GM12878 (cell line): ENCODE measurements around the gene C16orf96. TPM values are rescaled to one million over a fixed set of nuclear protein-coding genes. Genes with fewer than 3 reads are reported as not detected.

Experiments
- ATAC-seq: fragments of 200-7000 bp; cut with Tn5 transposase; 3 replicates; pipeline ENCODE4 v1.9.1; 2020; ENCODE audit warnings: mild to moderate bottlenecking, moderate library complexity
- BruUV-seq: library from RNA; stranded (reverse); fragments of 400-500 nt; replicated peaks from 2 replicates; lab custom pipeline; 2021; lab: Mats Ljungman, UMichigan
- CTCF ChIA-PET: fragments of 300-600 bp; sonication (Branson Sonifier 250); formaldehyde crosslinking; extraction: SDS; loops from one replicate; lab custom pipeline; 2021; ENCODE audit warnings: inconsistent platforms; lab: Yijun Ruan, JAX
- POLR2A ChIA-PET: fragments of 350-600 bp; formaldehyde crosslinking; extraction: SDS; loops from one replicate; lab custom pipeline; 2021; ENCODE audit warnings: inconsistent platforms; lab: Charles Lee
- RAD21 ChIA-PET: fragments of 300-600 bp; sonication (Branson Sonifier 250); formaldehyde crosslinking; loops from one replicate; lab custom pipeline; 2023; ENCODE audit warnings: antibody characterized with exemption; ENCODE audit not compliant: unreplicated experiment; lab: Charles Lee
- SMC1A ChIA-PET: fragments of 300-600 bp; sonication (Branson Sonifier 250); formaldehyde crosslinking; loops from one replicate; lab custom pipeline; 2023; ENCODE audit not compliant: unreplicated experiment, uncharacterized antibody; lab: Charles Lee
- DNase-seq: peaks from one replicate; pipeline ENCODE4 v3.0.0-alpha.2; 2011; ENCODE audit warnings: low read depth, low spot score
- FAIRE-seq: peaks from 3 replicates; lab custom pipeline; 2011; peaks lifted over from hg19 to GRCh38; lab: Jason Lieb, UNC
- H2AFZ ChIP-seq: 2 replicates; pipeline ENCODE4 v1.6.0; 2011; ENCODE audit warnings: low read depth, low read length, control low read depth; ENCODE audit not compliant: control insufficient read depth
- H3K27ac ChIP-seq: 2 replicates; pipeline ENCODE4 v1.5.1; 2011; ENCODE audit warnings: control low read depth; ENCODE audit not compliant: control insufficient read depth, insufficient read depth
- H3K27me3 ChIP-seq, 2 experiments: replicated peaks in 1 of 2; 2 replicates each; pipeline versions ENCODE4 v1.6.0 to v1.6.1; 2011; ENCODE audit warnings: low read length in 1 of 2; ENCODE audit not compliant: control insufficient read depth in 2 of 2, insufficient read depth in 2 of 2
- H3K36me3 ChIP-seq, 2 experiments: 2 replicates each; pipeline ENCODE4 v1.5.1; 2011; ENCODE audit warnings: low read length in 1 of 2; ENCODE audit not compliant: control insufficient read depth in 2 of 2, insufficient read depth in 2 of 2
- H3K4me1 ChIP-seq: 2 replicates; pipeline ENCODE4 v1.6.1; 2011; ENCODE audit warnings: mild to moderate bottlenecking, low read length, moderate library complexity, mixed read lengths; ENCODE audit not compliant: control insufficient read depth, insufficient read depth
- H3K4me2 ChIP-seq: 2 replicates; pipeline ENCODE4 v1.6.0; 2011; ENCODE audit warnings: control low read depth; ENCODE audit not compliant: control insufficient read depth, insufficient read depth
- H3K4me3 ChIP-seq: fragments of 200-600 bp; sonication (generic); 2 replicates; pipeline ENCODE4 v1.5.1; 2016
- H3K79me2 ChIP-seq: 2 replicates; pipeline ENCODE4 v1.6.0; 2011; ENCODE audit warnings: low read length; ENCODE audit not compliant: control insufficient read depth, insufficient read depth
- H3K9ac ChIP-seq: 2 replicates; pipeline ENCODE4 v1.8.0; 2011; ENCODE audit warnings: low read length, control low read depth, mixed read lengths; ENCODE audit not compliant: control insufficient read depth, insufficient read depth
- H3K9me3 ChIP-seq: replicated peaks from 3 replicates; pipeline ENCODE4 v1.5.1; 2011; ENCODE audit warnings: mild to moderate bottlenecking, low read length; ENCODE audit not compliant: control insufficient read depth, insufficient read depth
- H4K20me1 ChIP-seq: 2 replicates; pipeline ENCODE4 v1.6.0; 2011; ENCODE audit not compliant: control insufficient read depth, insufficient read depth
- BMI1 ChIP-seq: fragments of 450-650 bp; IDR thresholded peaks from 2 replicates; pipeline ENCODE4 v1.6.1; 2016; ENCODE audit warnings: mild to moderate bottlenecking, moderate library complexity, borderline replicate concordance
- CREM ChIP-seq: IDR thresholded peaks from 2 replicates; pipeline ENCODE4 v1.6.1; 2014; ENCODE audit warnings: antibody characterized with exemption, low read depth
- E2F8 ChIP-seq: fragments of 450-650 bp; IDR thresholded peaks from 2 replicates; pipeline ENCODE4 v1.6.1; 2018; ENCODE audit warnings: mild to moderate bottlenecking, low read depth, moderate library complexity; ENCODE audit not compliant: partially characterized antibody
- SP1 ChIP-seq: IDR thresholded peaks from one replicate; pipeline ENCODE4 v1.6.1; 2011; ENCODE audit warnings: low read depth, low read length
- WRNIP1 ChIP-seq: IDR thresholded peaks from 2 replicates; pipeline ENCODE4 v1.6.1; 2011; ENCODE audit warnings: low read depth, low read length, improper control_type of control experiment, borderline replicate concordance
- WGBS: methylation state at CpG from one replicate; pipeline ENCODE4 v1.1.6; 2016; ENCODE audit warnings: low lambda C conversion rate; ENCODE audit not compliant: insufficient replicate concordance, insufficient coverage; ENCODE audit errors: missing lambda C conversion rate; 5-methylcytosine and 5-hydroxymethylcytosine counted together
- in situ Hi-C: fragments of 300-500 bp; cut with MboI; formaldehyde crosslinking; loops from 9 replicates; pipeline ENCODE4 v1.14.3; 2018; ENCODE audit warnings: mixed read lengths
- intact Hi-C: fragments of 100-400 bp; cut with micrococcal nuclease; formaldehyde crosslinking; loops from one replicate; pipeline ENCODE4 v1.14.2; 2022; ENCODE audit not compliant: unreplicated experiment
- polyA plus RNA-seq, 11 experiments: library from polyadenylated mRNA; depleted of rRNA in 4 of 11; unstranded in 6 of 11; stranded (reverse) in 5 of 11; fragments of >200 nt; fragmentation: Nextera tagmentation in 4 of 11; fragmentation: Illumina TruSeq in 1 of 11; extraction: Ambion mirVana in 4 of 11; extraction: Trizol in 1 of 11; gene quantifications; 1 replicate in 1 of 11; 2 replicates in 10 of 11; pipeline versions ENCODE4 v1.2.1 to v1.2.3, GENCODE V29; 2011 to 2016; ENCODE audit warnings: inconsistent platforms in 2 of 11, missing spikeins in 2 of 11, low read depth in 1 of 11
- total RNA-seq, 4 experiments: library from RNA; depleted of rRNA in 3 of 4; stranded (reverse); fragments of >200 nt in 3 of 4; fragmentation: Illumina TruSeq in 1 of 4; extraction: Trizol in 1 of 4; gene quantifications; 2 replicates each; pipeline versions ENCODE4 v1.2.1 to v1.2.3, GENCODE V29; 2013 to 2021

Gene C16orf96
- total and polyA plus RNA-seq, 10 of the 15 experiments (the other 5 are each of a cell fraction or from before 2014, with no cell fraction given) = 0.01 to 0.08 (median 0.01) TPM; not detected in 7

GRCh38 chr16:4628283-4628682, 72.1 kb downstream of the C16orf96 start (continued):
- no peak for TF ChIP-seq BMI1

- RAD21 ChIA-PET = no interaction called here
- Histone ChIP-seq H3K9me3 (peaks cover 2% of the 10 kb centered on the region; the same call in 1 of the 3 replicates), H3K79me2 (peaks cover 44% of the 10 kb centered on the region), H3K27ac (no peak overlapping the region), H3K4me1 (peaks cover 7% of the 10 kb centered on the region), H3K4me3 (no peak overlapping the region), H3K27me3 (no peaks in the 10 kb centered on the region), H3K36me3 (peaks cover 6 to 7% of the 10 kb centered on the region in 2 experiments; a peak in 3 of 4 replicates), H4K20me1 (no peaks in the 10 kb centered on the region; the same call in 1 of the 2 replicates), H3K4me2 (no peak overlapping the region)
- intact Hi-C loops (no loop called here), in situ Hi-C loops (no loop called here)
- CTCF ChIA-PET = interaction anchor here (1.3 kb wide), 1 partner anchor 19 kb away, joined by 3 read pairs; no protein-coding TSS in a partner anchor
- POLR2A ChIA-PET = interaction anchor here (0.6 to 1.4 kb wide), 2 partner anchors 15 to 321 kb away, joined by 3 read pairs; no protein-coding TSS in a partner anchor
- TSS peak; percentile 38 for BruUV-seq
- SMC1A ChIA-PET = no interaction called here
- 100% methylated on average over 1 of the region's 1 CpG for WGBS
- no peak for FAIRE-seq
- TF ChIP-seq CREM = no peak
- TF ChIP-seq E2F8 = no peak
- no peak for TF ChIP-seq SP1
- TF ChIP-seq WRNIP1 = no peak
- TF ChIP-seq, all 136 proteins: peak for 0
- no peak overlapping the region for H2AFZ ChIP-seq
- no peak for DNase-seq
- H3K9ac ChIP-seq = no peak overlapping the region
- no peak for ATAC-seq
Observed at GRCh38 chr16:4631444-4631843, 75.3 kb downstream of the C16orf96 start.
